Stimulated activated CD4-positive, alpha-beta T cell treated with anti-CD3 and anti-CD28 coated beads, Interleukin-12 subunit alpha, Interleukin-12 subunit beta, amount 100 ng/mL, for 4 hours (primary cell): ENCODE measurements around the gene ATAD5.
A peak's percentile ranks its signal among the peaks of the same experiment; 100 is the strongest.
"Not testable (repeated sequence)": the region's sequence is repeated elsewhere in the genome, so short reads cannot be mapped to it uniquely, and the experiment has no call there.

Source experiments
- DNase-seq: peaks from one replicate; pipeline ENCODE4 v3.0.0-alpha.2; 2020

The ATAD5 gene, protein sequence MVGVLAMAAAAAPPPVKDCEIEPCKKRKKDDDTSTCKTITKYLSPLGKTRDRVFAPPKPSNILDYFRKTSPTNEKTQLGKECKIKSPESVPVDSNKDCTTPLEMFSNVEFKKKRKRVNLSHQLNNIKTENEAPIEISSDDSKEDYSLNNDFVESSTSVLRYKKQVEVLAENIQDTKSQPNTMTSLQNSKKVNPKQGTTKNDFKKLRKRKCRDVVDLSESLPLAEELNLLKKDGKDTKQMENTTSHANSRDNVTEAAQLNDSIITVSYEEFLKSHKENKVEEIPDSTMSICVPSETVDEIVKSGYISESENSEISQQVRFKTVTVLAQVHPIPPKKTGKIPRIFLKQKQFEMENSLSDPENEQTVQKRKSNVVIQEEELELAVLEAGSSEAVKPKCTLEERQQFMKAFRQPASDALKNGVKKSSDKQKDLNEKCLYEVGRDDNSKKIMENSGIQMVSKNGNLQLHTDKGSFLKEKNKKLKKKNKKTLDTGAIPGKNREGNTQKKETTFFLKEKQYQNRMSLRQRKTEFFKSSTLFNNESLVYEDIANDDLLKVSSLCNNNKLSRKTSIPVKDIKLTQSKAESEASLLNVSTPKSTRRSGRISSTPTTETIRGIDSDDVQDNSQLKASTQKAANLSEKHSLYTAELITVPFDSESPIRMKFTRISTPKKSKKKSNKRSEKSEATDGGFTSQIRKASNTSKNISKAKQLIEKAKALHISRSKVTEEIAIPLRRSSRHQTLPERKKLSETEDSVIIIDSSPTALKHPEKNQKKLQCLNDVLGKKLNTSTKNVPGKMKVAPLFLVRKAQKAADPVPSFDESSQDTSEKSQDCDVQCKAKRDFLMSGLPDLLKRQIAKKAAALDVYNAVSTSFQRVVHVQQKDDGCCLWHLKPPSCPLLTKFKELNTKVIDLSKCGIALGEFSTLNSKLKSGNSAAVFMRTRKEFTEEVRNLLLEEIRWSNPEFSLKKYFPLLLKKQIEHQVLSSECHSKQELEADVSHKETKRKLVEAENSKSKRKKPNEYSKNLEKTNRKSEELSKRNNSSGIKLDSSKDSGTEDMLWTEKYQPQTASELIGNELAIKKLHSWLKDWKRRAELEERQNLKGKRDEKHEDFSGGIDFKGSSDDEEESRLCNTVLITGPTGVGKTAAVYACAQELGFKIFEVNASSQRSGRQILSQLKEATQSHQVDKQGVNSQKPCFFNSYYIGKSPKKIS (N-terminal part only)

DNA sequence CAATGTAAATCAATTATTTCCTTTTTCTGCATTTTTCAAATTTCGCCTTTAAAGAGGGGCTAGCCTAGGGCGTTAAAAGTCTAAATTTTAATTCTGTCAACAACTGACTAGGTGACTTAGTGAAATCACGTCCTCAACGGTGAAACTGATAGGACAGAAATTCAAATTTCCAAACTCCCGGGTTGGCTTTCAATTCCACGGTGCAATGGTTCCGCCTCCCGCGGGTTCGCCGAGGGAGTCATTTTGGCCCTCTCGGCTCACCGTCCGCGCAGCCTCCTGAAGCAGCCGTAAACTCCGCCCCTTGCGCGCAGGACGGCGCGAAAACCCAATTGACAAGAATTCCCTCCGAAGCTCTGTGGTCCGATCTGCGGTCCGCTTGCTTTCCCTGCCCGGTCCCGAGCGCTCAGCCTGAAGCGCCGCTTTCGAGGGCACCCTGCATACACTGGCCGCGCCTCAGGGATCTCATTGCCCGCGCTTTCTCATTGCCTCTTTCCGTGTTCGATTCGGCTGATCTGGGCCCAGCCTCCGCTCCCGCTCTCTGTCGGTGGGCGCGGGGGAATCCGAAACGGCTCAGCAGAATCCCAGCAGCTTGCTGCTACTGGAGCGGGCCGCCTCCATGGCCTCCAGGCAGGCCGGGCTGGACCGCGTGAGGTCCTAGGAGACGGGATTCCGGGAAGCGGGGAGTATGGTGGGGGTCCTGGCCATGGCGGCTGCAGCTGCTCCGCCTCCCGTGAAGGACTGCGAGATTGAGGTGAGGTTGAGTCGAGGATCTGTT is at the start of gene ATAD5:
Gene ATAD5, plus strand, starts transcription at position 304 of the 775 bp plus-strand sequence. Its CDS starts 382 bp downstream, at position 686.
- DNase-seq = peak; percentile 86

DNA sequence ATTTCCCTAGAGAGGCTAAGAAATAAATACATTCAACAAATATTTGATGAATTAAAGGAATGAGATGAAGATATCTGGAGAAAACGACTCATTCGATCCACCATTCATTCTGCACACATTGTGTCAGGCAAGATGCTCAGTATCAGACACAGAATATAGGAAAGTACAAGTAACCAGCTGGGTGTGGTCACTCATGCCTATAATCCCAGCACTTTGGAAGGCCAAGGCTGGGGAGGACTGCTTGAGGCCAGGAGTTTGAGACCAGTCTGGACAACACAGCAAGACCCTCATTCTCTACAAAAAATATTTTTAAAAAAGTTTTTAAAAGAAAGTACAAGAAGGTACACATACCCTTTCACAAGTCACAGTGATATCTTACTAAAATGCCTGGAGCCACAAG is 49.6 kb upstream of the ATAD5 start:
- DNase-seq = no peak

DNA sequence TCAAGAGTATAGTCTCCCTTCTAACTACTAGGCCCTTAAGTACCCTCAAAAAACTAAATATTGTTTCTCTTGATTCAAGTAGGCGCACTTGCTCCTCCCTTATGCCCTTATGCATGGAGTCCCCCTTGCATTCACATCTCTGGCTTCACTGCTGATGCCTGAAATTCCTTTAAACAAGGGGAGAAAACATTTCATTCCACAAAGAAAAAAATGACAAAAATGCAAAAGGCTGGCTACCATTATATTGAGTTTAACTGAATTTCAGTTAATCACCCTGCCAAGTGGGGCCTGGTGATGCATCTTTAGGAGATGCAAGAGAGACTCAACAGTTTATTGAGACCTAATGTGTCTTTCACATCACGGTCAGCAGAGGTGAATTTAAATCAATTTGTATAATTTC is 42.8 kb upstream of the ATAD5 start:
- no peak for DNase-seq

DNA sequence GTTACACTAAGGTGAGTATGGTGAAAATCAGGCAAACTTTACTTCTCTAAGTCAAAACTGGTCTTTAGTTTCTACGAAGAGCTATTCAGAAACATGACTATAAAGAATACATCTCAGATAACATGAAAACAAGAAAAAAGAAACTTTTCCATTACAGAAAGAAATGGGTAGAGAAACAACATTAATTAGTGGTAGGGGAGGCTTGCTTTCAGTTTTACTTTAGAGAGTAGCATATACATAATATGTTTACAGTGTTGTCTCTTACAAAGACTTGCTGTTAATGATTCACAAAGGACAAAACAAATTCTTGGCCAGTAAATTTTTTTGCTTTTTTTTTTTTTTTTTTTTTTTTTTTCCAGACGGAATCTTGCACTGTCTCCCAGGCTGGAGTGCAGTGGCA is 41.5 kb upstream of the ATAD5 start:
- no peak for DNase-seq

DNA sequence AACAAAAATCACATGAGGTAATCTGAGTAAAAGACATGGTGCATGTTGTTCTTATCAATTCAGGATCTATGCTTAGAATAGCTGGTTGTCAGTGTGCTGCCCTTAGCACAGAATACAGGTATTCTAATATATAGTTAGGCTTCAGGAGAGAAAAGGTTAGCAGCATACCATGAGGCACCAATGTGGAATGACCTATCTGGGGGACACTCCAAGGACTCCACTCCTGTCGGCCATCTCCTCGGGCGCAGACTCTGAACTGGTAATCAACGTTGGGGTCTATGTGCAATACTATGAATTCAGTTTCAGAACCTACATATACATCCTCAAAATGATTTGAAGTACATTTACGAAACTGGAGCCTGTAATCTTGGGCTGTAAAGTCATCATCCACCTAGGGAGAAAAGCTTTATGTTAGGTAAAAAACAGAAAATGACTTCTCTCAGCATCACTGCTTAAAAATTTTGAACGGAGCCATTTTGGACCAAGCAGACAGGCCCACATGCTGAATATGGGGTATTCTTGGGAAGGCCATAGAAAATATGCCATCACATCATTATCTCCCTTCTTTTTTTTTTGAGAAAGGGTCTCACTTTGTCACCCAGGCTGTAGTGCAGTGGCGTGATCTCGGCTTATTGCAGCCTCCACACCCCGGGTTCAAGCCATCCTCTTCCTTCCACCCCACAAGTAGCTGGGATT is 38.3 kb upstream of the ATAD5 start:
- DNase-seq = no peak

DNA sequence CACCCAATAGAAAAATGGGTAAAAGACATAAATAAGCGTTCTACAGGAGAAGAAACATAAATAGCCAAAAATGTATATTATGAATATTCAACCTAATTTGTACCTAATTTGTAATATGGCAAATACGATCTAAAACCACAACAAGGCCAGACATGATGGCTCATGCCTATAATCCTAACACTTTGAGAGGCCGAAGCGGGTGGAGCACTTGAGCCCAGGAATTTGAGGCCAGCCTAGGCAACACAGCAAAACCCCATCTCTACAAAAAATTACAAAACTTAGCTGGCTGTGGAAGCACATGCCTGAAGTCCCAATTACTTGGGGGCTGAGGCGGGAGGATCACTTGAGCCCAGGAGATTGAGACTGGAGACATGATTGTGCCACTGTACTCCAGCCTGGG is 37.4 kb upstream of the ATAD5 start:
- no peak for DNase-seq

DNA sequence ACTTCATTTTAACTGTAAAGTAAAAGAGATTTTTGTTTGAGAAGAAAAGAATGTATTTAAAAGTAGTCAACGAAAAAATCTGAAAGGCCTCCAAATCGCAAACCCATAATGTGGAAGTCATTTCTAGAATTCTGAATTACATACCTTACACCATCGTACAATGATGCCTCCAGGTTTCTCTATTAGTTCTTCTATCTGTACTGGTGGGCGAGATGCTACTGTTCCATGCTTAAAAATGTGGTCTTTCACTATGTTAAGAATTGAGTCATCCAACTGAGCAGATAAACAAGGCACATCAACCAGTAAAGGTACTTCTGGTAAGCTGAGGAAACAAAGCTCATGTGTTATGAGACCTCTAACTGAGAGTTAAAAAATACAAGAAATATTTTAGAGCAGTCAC is 35.8 kb upstream of the ATAD5 start:
- no peak for DNase-seq

DNA sequence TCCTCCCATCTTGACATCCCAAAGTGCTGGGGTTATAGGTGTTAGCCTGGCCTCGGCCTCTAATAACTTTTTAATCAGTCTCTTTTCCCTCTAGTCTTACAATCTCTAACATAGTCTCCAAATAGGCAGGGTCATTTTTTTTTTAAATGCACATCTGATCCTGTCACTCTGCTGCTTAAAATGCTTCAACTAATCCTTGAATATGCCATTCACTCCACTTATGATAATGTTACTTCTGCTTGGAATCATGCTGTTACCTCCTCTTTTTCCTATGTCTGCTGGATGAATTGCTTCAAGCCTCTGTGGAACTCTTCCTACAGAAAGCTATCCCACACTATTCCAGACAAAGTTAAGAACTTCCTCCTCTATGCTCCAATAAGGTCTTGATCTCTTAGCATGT is 30.1 kb upstream of the ATAD5 start:
- no peak for DNase-seq

DNA sequence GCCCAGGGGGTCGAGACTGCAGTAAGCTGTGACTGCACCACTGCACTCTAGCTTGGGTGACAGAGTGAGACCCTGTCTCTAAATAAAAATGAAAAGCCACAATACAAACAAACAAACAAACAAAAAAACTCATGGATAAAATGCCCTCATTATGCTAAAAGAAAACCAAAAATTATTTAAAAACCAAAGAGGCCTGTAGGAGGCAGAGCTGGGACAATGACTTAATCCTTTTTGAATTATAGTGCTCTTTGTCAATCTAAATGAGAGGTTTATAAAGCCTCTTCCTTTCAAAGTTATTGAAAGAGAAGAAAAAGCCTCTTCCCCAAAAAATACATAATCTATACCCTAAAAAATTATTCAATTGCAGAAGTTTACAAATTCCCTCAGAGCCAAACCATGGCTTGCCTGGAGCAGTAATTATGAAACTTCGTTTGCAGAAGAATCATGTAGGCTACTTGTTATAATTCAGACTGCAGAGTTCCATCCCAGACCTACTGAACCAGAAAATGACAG is 25.8 kb upstream of the ATAD5 start:
- DNase-seq = no peak

DNA sequence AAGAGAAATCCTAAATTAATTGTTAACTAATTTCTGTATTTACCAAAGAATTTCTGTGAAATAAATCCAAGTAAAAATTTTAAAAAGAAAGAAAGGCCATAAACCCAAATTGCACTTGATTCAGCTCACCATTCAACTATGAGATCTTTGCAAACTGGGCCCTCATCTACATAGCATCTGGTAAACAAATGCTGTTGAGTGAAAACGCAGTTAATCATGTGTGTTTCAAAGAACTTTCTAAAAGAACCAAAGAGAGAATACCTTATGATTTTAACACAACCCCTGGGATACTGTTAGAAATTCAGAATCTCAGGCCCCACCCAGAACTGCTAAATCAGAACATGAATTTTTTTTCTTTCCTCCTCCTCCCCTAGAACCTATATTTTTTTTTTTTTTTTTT is 23.9 kb upstream of the ATAD5 start:
- DNase-seq = no peak

DNA sequence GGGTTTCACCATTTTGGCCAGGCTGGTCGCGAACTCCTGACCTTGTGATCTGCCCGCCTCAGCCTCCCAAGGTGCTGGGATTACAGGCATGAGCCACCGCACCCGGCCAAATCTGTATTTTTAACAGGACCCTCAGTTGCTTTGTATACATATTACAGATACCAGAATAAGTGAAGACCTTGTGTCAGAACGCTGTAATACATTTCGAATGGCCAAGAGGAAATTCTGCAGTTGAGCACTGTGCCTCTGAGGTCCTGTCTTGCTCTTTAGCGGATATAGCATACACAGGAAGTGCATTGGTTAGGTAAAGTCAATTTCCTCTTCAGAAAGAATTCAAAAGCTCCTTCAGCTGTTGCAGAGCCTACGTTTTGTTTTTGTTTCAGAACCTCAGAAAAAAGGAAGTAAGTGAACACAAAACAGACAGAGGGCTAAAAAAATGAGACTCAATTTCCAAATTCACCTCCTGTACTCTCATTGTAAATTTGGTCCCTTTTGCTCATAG is 22.9 kb upstream of the ATAD5 start:
- no peak for DNase-seq

DNA sequence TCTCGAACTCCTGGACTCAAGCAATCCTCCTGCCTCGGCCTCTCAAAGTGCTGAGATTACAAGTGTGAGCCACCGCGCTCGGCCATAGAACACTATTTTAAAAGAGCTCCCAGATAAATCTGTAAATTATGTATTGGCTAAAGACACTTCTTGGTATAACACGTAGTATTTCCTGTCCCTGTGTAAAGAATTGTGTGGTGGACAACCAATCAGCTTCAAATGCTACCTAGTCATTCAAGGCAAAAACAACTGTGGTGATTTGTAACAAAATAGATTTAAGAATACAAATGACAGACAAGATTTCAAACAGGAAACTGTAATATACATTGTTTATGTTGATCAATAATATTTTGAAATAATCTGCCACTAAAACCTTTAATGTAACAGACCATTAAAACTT is 21.9 kb upstream of the ATAD5 start:
- DNase-seq = no peak

DNA sequence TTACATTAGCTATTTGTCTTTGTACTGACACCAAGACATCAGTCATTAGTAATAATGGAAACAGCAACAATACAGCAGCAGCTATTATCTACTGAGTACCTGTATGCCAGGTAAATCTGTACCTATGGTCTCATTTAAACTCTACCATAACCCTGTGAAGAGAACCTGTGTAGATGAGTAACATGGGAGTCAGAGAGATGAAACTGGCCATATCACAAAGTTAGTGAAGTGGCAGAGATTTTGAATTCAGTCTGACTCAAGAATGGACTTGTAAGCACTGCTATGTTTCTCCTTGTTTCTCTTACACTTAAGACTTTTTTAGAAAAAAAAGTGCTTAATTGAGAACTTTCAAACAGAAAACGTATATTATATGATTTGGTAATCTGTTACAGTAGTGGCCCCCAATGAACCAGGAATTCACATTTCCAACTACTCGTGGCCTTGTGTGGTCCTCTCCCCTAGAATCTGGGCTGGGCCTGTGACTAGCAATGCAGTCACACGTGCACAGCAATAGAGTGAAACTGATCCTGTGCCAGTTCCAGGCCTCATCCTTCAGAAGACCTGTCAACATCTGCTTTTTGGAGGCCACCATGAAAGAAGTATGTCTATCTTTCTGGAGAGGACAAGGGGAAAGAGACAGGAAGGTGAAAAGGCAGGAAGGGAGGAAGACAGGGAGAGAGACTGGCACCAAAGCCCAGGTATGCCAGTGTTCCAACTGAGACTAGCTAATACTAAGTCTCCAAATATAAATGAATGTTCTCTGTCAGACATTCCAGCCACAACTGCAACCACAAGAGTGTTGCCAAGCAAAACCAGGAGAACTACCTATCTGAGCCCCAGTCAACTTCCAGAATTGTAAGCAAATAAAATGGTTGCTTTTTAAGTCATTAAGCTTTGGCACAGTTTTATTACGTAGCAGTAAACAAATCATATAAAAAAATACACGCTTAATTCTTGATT is 19.3 kb upstream of the ATAD5 start:
- DNase-seq = no peak

DNA sequence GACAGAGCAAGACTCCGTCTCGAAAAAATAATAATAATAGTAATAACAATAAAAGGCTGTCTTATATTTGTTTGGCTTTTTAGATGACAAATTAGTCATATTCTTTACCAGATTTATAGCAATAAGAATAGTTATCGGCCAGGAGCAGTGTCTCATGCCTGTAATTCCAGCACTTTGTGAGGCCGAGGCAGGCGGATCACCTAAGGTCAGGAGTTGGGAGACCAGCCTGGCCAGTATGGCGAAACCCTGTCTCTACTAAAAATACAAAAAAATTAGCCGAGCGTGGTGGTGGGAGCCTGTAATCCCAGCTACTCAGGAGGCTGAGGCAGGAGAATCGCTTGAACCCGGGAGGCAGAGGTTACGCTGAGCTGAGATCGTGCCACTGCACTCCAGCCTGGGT is 17.5 kb upstream of the ATAD5 start:
- DNase-seq = not testable (repeated sequence)

DNA sequence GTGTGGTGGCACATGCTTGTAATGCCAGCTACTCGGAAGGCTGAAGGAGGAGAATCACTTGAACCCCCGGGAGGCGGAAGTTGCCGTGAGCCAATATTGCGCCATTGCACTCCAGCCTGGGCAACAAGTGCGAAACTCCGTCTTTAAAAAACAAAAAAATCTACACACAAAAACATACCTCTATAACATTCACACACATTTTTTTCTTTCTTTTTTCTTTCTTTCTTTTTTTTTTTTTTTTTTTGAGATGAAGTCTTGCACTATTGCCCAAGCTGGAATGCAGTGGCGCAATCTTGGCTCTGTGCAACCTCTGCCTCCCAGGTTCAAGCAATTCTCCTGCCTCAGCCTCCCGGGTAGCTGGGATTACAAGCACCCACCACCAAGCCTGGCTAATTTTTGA is 16.9 kb upstream of the ATAD5 start:
- not testable (repeated sequence) for DNase-seq

DNA sequence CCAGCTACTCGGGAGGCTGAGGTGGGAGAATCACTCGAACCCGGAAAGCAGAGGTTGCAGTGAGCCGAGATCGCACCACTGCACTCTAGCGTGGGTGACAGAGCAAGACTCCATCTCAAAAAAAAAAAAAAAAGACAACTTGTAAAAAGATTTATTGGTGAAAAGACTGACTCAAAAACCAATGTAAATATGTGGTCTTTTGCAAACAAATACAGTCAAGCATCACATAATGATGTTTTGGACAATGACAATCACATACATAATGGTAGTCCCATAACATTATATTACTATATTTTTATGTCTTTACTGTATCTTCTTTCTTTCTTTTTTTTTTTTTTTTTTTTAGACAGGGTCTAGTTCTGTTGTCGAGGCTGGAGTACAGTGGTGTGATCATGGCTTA is 15.6 kb upstream of the ATAD5 start:
- no peak for DNase-seq

DNA sequence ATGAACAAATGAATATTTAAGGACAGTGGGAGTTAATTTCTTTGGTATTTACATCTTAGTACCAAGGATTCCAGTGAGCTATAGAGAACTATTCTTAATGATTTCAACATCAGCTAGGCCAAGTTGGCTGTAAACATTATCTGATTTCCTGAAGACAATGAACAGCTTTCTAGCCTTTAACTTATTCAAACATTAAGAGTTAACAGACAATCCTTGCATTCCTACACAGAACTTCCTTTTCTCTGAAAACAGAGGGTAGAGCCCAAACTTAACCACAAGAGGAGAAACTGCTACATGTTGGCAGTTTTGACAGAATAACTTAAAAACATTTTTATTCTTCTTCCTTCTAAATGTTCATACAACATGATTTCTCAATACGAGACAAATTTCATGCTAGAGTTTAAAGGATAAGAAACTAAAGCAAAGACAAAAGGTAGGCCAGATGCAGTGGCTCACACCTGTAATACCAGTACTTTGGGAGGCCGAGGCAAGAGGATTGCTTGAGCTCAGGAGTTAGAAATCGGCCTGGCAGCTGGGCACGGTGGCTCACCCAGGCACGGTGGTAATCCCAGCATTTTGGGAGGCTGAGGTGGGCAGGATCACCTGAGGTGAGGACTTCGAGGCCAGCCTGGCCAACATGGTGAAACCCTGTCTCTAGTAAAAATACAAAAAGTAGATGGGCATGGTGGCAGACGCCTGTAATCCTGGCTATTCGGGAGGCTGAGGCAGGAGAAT is 11.6 kb upstream of the ATAD5 start:
- DNase-seq = no peak

DNA sequence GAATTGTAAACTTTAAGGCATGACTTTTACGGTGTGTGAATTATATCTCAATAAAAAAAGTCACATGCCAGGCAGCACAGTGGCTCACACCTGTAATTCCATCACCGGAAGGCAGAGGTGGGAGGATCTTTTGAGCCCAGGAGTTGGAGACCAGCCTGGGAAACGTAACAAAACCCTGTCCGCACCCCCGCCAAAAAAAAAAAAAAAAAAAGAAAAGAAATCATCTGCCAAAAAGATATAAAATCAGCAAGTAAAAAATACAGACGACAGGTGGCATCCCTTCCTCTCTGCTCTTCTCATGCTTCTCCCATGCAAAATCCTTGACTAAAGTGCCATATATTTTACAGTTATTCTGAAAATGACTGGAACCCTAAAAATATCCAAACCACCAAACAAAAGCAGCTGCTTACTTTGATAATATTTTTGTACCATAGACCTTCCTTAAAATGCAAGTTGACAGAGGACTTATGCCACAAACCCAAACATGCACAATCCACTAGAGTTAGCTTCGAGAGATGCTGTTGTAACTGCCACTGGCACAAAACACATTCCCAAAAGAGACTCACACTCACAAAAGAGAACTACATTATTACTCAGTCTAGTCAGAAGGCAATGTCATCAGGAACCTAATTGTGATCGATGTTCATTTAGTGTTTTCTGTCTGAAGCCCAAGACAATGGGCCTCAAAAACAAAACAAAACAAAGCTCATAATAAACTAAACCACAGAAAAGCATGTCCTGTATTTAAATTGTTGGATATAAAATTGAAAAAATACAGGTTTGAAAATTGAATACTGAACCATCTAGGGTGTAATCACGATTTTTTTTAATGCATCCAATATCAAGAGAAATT is 9.7 kb upstream of the ATAD5 start:
- DNase-seq = no peak

DNA sequence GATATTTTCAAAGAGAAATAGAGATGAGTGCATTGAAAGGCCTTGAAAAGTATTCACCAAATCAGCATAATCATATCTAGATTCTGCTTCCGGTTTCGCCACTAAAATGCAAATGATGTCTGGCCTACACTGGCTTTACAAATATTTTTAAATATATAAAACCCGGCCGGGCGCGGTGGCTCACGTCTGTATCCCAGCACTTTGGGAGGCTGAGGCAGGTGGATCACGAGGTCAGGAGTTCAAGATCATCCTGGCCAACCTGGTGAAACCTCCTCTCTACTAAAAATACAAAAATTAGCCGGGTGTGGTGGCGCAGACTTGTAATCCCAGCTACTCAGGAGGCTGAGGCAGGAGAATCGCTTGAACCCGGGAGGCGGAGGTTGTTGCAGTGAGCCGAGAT is 8.8 kb upstream of the ATAD5 start:
- DNase-seq = not testable (repeated sequence)
